ENCODE measurements around the gene ST3GAL3.

The ST3GAL3 gene

DNA sequence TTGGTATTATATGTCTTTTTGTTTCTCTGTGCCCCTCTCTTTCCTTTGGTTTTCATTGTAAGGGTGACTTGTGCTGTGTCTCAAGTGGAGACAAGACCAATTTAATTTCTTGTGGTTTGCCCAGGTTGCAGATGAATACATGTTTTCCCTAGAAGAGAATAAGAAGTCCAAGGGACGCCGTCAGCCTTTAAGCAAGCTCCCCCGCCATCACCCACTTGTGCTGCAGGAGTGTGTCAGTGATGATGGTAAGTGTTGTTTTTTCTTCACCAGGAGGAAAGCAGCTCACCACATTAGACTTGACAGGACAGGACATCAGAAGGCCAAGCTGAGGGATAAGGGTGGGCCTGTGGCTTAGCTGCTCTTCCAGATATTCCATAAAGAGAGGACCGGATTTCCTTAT lies 23.8 kb upstream of the ST3GAL3 start:
- no peak overlapping the region for H3K4me3 Mint-ChIP-seq
- no peaks in the 10 kb centered on the region for H3K9me3 Mint-ChIP-seq
- DNase-seq = no peak
- no peak for TF ChIP-seq CTCF (IDR thresholded peaks at IDR 0.05)
- peaks cover 4% of the 10 kb centered on the region for H3K27me3 Mint-ChIP-seq (ENCODE audit: low read depth, poor library complexity)
- H3K4me1 Mint-ChIP-seq = no peaks in the 10 kb centered on the region
- no peak overlapping the region for H3K27ac Mint-ChIP-seq
- peaks cover 72% of the 10 kb centered on the region for H3K36me3 Mint-ChIP-seq (ENCODE audit: low read depth)

DNA sequence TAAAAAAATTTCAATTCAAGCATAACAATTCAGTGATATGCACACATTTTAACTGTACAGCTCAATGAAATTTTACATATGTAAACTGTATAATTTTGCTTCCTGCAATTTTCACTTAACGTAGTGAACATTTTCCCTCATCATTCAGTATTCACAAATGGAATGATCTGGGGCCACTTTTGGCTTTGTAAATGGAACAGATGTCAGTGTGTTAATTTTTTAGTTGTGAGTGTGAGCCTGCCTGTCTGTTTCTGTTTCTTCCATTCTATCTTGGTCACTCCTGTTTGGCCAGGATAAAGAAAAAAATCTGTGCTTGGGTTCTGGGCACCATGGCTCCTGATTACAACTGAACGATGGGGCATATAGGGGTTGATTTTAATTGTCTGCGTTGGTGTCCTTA lies 20.5 kb upstream of the ST3GAL3 start:
- DNase-seq = no peak
- H3K4me1 Mint-ChIP-seq = no peaks in the 10 kb centered on the region
- H3K27me3 Mint-ChIP-seq (ENCODE audit: low read depth, poor library complexity) = peaks cover 4% of the 10 kb centered on the region
- no peak overlapping the region for H3K4me3 Mint-ChIP-seq
- no peak for TF ChIP-seq CTCF (IDR thresholded peaks at IDR 0.05)
- H3K36me3 Mint-ChIP-seq (ENCODE audit: low read depth) = peaks cover 76% of the 10 kb centered on the region
- H3K27ac Mint-ChIP-seq = no peak overlapping the region
- H3K9me3 Mint-ChIP-seq = no peaks in the 10 kb centered on the region

- no peaks in the 10 kb centered on the region for H3K4me1 Mint-ChIP-seq
- no peak overlapping the region for H3K4me3 Mint-ChIP-seq
- H3K36me3 Mint-ChIP-seq (ENCODE audit: low read depth) = peaks cover 83% of the 10 kb centered on the region
- no peaks in the 10 kb centered on the region for H3K9me3 Mint-ChIP-seq
- H3K27me3 Mint-ChIP-seq (ENCODE audit: low read depth, poor library complexity) = peaks cover 4% of the 10 kb centered on the region
- H3K27ac Mint-ChIP-seq = no peak overlapping the region
- TF ChIP-seq CTCF (IDR thresholded peaks at IDR 0.05) = no peak
- DNase-seq = no peak
These were observed 19.8 kb upstream of the ST3GAL3 start for GRCh38 chr1:43687301-43688108.

DNA sequence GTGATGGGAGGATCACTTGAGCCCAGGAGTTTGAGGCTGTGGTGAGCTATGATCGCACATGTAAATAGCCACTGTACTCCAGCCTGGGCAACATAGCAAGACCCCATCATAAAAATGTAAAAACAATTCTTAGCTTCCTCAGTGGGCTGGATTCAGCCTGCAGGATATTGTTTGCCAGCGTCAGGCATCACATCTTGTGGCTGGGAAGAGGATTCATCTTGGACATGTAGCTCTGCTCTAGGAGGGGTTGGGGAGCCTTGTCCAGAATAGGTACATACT lies 19.3 kb upstream of the ST3GAL3 start:
- Mint-ChIP-seq H3K27ac (no peak overlapping the region), H3K4me3 (no peak overlapping the region), H3K27me3 (ENCODE audit: low read depth, poor library complexity) (peaks cover 4% of the 10 kb centered on the region), H3K36me3 (ENCODE audit: low read depth) (peaks cover 89% of the 10 kb centered on the region), H3K9me3 (no peaks in the 10 kb centered on the region), H3K4me1 (no peaks in the 10 kb centered on the region)
- DNase-seq = no peak
- no peak for TF ChIP-seq CTCF (IDR thresholded peaks at IDR 0.05)

DNA sequence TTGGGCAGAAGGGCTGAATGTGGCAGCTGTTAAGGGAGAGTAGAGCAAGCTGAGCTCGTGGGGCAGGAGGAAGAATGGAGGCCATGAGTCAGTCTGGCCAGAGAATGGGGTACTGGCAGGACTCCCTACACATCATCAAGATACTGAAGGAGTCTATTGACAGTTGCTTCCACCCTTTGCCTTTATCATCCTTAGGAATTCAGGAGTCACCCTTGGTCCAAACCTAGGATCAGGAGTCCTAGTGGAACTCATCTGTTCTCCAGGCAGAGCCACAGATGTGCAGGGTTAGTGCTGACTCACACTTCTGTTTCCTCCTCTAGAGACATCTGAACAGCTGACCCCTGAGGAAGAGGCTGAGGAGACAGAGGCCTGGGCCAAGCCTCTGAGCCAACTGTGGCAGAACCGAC lies 18.7 kb upstream of the ST3GAL3 start:
- peaks cover 9% of the 10 kb centered on the region for H3K27me3 Mint-ChIP-seq (ENCODE audit: low read depth, poor library complexity)
- DNase-seq = no peak
- peaks cover 89% of the 10 kb centered on the region for H3K36me3 Mint-ChIP-seq (ENCODE audit: low read depth)
- H3K4me1 Mint-ChIP-seq = no peaks in the 10 kb centered on the region
- no peak for TF ChIP-seq CTCF (IDR thresholded peaks at IDR 0.05)
- no peaks in the 10 kb centered on the region for H3K9me3 Mint-ChIP-seq
- no peak overlapping the region for H3K4me3 Mint-ChIP-seq
- no peak overlapping the region for H3K27ac Mint-ChIP-seq

DNA sequence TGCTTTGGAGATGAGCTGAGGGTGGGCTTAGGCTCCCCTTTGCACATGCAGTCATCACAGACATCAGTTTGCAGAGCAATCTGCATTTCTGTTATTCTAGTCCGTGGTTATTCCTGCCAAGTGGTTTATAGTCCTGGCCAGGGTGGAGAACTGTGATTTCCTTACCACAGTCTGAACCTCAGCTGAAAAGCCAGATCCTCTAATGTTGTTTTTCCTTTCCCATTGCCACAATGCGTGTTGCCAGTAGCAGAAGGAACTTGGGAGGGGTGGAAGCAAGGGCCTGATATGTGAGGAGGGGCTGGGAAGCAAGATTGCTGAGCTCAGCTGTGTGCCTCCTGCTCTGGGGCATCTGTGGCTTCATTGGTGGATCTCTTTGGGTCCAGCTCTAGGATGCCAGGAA lies 18.0 kb upstream of the ST3GAL3 start:
- Mint-ChIP-seq H3K27ac (no peak overlapping the region), H3K4me1 (no peaks in the 10 kb centered on the region), H3K36me3 (ENCODE audit: low read depth) (peaks cover 83% of the 10 kb centered on the region), H3K27me3 (ENCODE audit: low read depth, poor library complexity) (peaks cover 8% of the 10 kb centered on the region), H3K9me3 (no peaks in the 10 kb centered on the region), H3K4me3 (no peak overlapping the region)
- no peak for TF ChIP-seq CTCF (IDR thresholded peaks at IDR 0.05)
- DNase-seq = no peak
